ENCODE data around the gene EHHADH. TPM values are rescaled to one million over a fixed set of nuclear protein-coding genes. Genes with fewer than 3 reads are reported as not detected.

The EHHADH gene
- total and polyA plus RNA-seq, 2 donors (not counting 3 experiments of a cell fraction or from before 2014, with no cell fraction given): 1.3 to 5.8 TPM

GRCh38 chr3:185204894-185205293 is 49.0 kb downstream of the EHHADH start:
- H3K4me1 ChIP-seq (ENCODE audit: control insufficient read depth, extremely low read depth, insufficient read depth, low read length): no peaks in the 10 kb centered on the region
- CTCF ChIA-PET: interaction anchor here (0.9 to 1.1 kb wide), 5 partner anchors 14 to 330 kb away, joined by 3 to 4 read pairs (median 3); no protein-coding TSS in a partner anchor
- H3K36me3 ChIP-seq (ENCODE audit: control insufficient read depth in 2 of 2, extremely low read depth in 1 of 2, insufficient read depth in 2 of 2, low read length in 2 of 2): no peaks in the 10 kb centered on the region
- POLR2A ChIA-PET: no interaction called here
- no peaks in the 10 kb centered on the region for H3K79me2 ChIP-seq (ENCODE audit: control insufficient read depth, insufficient read depth, low read length)
- no peak overlapping the region for H2AFZ ChIP-seq (ENCODE audit: low read depth, low read length)
- intact Hi-C loops (cut with micrococcal nuclease) (no loop called here), dilution Hi-C loops (cut with MboI; ENCODE audit: extremely low pct_ligation_motif_present, low sequenced_read_pairs) (no loop called here)
- no peaks in the 10 kb centered on the region for H3K27me3 ChIP-seq (ENCODE audit: control insufficient read depth in 2 of 2, insufficient read depth in 2 of 2, low read length in 2 of 2)
- no peaks in the 10 kb centered on the region for H4K20me1 ChIP-seq (replicated peaks; ENCODE audit: control insufficient read depth, extremely low read depth, insufficient read depth, low read length)
- no peak overlapping the region for H3K4me3 ChIP-seq (replicated peaks in 1 of 3; ENCODE audit: insufficient read depth in 1 of 3, low read depth in 1 of 3, low read length in 3 of 3)
- H3K27ac ChIP-seq (ENCODE audit: insufficient read depth, low read depth, low read length): no peak overlapping the region
- no peaks in the 10 kb centered on the region for H3K9me3 ChIP-seq (replicated peaks; ENCODE audit: control insufficient read depth, insufficient read depth, low read length)
- TF ChIP-seq JUN (IDR thresholded peaks at IDR 0.05; ENCODE audit: borderline replicate concordance, insufficient read depth, insufficient read length, low read depth) (no peak), CTCF (IDR thresholded peaks at IDR 0.05; ENCODE audit: extremely low read depth in 1 of 2, insufficient read depth in 1 of 2, low read depth in 1 of 2, low read length in 2 of 2) (no peak), POLR2A (IDR thresholded peaks at IDR 0.05; ENCODE audit: low read depth, low read length) (no peak), MAX (IDR thresholded peaks at IDR 0.05; ENCODE audit: insufficient read depth, insufficient read length) (no peak), GATA2 (IDR thresholded peaks at IDR 0.05; ENCODE audit: insufficient read depth, insufficient read length, low read depth, low read length) (no peak), FOS (IDR thresholded peaks at IDR 0.05; ENCODE audit: borderline replicate concordance, insufficient read depth, low read length) (no peak), MYC (IDR thresholded peaks at IDR 0.05; ENCODE audit: low read depth, low read length) (no peak), POLR2AphosphoS5 (IDR thresholded peaks at IDR 0.05; ENCODE audit: insufficient read depth, low read depth, low read length) (no peak), EZH2 (IDR thresholded peaks at IDR 0.05; ENCODE audit: borderline replicate concordance, low read depth, low read length, severe bottlenecking) (no peak)
- no peak for FAIRE-seq
- no peaks in the 10 kb centered on the region for H3K9me1 ChIP-seq (replicated peaks; ENCODE audit: control insufficient read depth, extremely low read depth, insufficient read depth, low read length)
- H3K4me2 ChIP-seq (ENCODE audit: insufficient read depth, low read length): no peak overlapping the region
- no TSS peak for BruUV-seq (replicated peaks)
- DNase-seq (ENCODE audit: low read depth, low spot score): no peak
- no peak overlapping the region for H3K9ac ChIP-seq (replicated peaks; ENCODE audit: extremely low read depth, insufficient read depth, low read length)

Measured in endothelial cell of umbilical vein (primary cell).